Stomach (tissue), 9 donors: ENCODE data around the gene MARCHF5. TPM values are rescaled to one million over a fixed set of nuclear protein-coding genes. Genes with fewer than 3 reads are reported as not detected.

Source experiments
- DNase-seq, 2 donors: peaks; one replicate each; pipeline versions ENCODE4 v3.0.0 to v3.0.0-alpha.2; 2013 to 2019
- H3K27ac ChIP-seq, 5 donors: fragments of 200-600 bp in 4 of 5; sonication (generic) in 4 of 5; one replicate each; pipeline ENCODE4 v1.5.1; 2013 to 2019; ENCODE audit warnings: mild to moderate bottlenecking in 1 of 5, moderate library complexity in 1 of 5
- H3K27me3 ChIP-seq, 3 donors: fragments of 200-600 bp; sonication (generic); one replicate each; pipeline ENCODE4 v1.5.1; 2017 to 2019; ENCODE audit warnings: mixed run types in 1 of 3
- H3K36me3 ChIP-seq, 4 donors: fragments of 200-600 bp; sonication (generic); 1 replicate in 3 of 4; 2 replicates in 1 of 4; pipeline ENCODE4 v1.5.1; 2016 to 2019
- H3K4me1 ChIP-seq, 4 donors: fragments of 200-600 bp; sonication (generic); one replicate each; pipeline ENCODE4 v1.5.1; 2016 to 2019
- H3K4me3 ChIP-seq, 4 donors: fragments of 200-600 bp; sonication (generic) in 3 of 4; one replicate each; pipeline ENCODE4 v1.5.1; 2016 to 2019; ENCODE audit warnings: mild to moderate bottlenecking in 1 of 4
- H3K9me3 ChIP-seq, 4 donors: fragments of 200-600 bp; sonication (generic); one replicate each; pipeline ENCODE4 v1.5.1; 2016 to 2019
- EP300 ChIP-seq: sonication (generic); formaldehyde crosslinking; IDR thresholded peaks from one replicate; pipeline ENCODE4 v1.6.1; 2017; ENCODE audit warnings: antibody characterized with exemption
- POLR2A ChIP-seq, 4 donors: fragments of 450-650 bp; IDR thresholded peaks; one replicate each; pipeline ENCODE4 v1.6.1; 2016; ENCODE audit warnings: antibody characterized with exemption in 4 of 4, control low read depth in 2 of 4, mild to moderate bottlenecking in 1 of 4, moderate library complexity in 1 of 4
- POLR2AphosphoS5 ChIP-seq, 3 donors: sonication (generic); formaldehyde crosslinking; IDR thresholded peaks; one replicate each; pipeline ENCODE4 v1.6.1; 2016; ENCODE audit warnings: antibody characterized with exemption in 3 of 3
- WGBS, 5 donors: extraction: QIAGEN DNeasy Blood & Tissue Kit in 3 of 5; methylation state at CpG; one replicate each; pipeline versions ENCODE4 v1.1.5 to v1.1.7; 2013 to 2018; 5-methylcytosine and 5-hydroxymethylcytosine counted together
- intact Hi-C: fragments of 100-400 bp; cut with DNase I; formaldehyde crosslinking; loops from one replicate; pipeline ENCODE4 v1.15.1; 2023; ENCODE audit warnings: low total_unique reads
- polyA plus RNA-seq, 3 donors: library from polyadenylated mRNA; stranded (reverse); fragments of 200-250 nt; gene quantifications; one replicate each; pipeline ENCODE4 v1.2.3, GENCODE V29; 2013
- total RNA-seq, 5 donors: library from RNA; depleted of rRNA; stranded (reverse); fragments of >200 nt; gene quantifications; one replicate each; pipeline versions ENCODE4 v1.1.0 to v1.2.3, GENCODE V29; 2014 to 2016
- TF ChIP-seq, protein P1 (sequence below), 7 experiments: fragments of 450-650 bp in 4 of 7; fragments of 200-600 bp in 3 of 7; sonication (generic) in 3 of 7; IDR thresholded peaks; one replicate each; pipeline ENCODE4 v1.5.1; 2016 to 2019; ENCODE audit warnings: antibody characterized with exemption in 7 of 7, control low read depth in 2 of 7, mild to moderate bottlenecking in 1 of 7
- donor health status: healthy with polysubstance abuse.
- donor health status: Bipolar disorder and iron deficiency.
- donor health status: healthy.

MARCHF5 gene
- total and polyA plus RNA-seq, 8 donors, result 1.2 to 37.1 (median 11.0) TPM

DNA sequence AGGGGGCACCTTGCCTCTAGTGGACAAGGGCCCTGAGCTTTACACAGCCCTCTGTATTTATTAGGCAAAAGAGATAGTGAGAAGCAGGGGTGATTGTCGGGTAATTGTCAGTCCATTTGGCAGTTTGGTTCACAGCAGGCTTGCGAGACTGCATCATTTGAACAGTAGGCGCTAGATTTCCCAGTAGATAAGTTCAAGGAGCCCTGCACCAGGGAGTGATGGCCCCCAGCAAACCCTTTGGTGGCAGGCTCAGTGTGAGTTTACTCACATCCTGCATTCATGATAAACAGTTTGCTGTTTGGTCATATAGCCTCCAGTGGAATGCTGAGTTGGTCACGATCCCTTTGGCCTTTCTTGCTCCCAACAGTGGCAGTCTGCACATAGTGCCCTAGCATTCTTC, 59.4 kb downstream of the MARCHF5 start:
- DNase-seq, result no peak
- intact Hi-C loops, result no loop called here
- no peaks in the 10 kb centered on the region for H3K27me3 ChIP-seq
- H3K4me3 ChIP-seq, result no peak overlapping the region
- TF ChIP-seq EP300 (no peak), POLR2AphosphoS5 (IDR thresholded peaks at IDR 0.05) (no peak), POLR2A (IDR thresholded peaks at IDR 0.05) (no peak)
- TF ChIP-seq, protein P1, sequence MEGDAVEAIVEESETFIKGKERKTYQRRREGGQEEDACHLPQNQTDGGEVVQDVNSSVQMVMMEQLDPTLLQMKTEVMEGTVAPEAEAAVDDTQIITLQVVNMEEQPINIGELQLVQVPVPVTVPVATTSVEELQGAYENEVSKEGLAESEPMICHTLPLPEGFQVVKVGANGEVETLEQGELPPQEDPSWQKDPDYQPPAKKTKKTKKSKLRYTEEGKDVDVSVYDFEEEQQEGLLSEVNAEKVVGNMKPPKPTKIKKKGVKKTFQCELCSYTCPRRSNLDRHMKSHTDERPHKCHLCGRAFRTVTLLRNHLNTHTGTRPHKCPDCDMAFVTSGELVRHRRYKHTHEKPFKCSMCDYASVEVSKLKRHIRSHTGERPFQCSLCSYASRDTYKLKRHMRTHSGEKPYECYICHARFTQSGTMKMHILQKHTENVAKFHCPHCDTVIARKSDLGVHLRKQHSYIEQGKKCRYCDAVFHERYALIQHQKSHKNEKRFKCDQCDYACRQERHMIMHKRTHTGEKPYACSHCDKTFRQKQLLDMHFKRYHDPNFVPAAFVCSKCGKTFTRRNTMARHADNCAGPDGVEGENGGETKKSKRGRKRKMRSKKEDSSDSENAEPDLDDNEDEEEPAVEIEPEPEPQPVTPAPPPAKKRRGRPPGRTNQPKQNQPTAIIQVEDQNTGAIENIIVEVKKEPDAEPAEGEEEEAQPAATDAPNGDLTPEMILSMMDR (IDR thresholded peaks at IDR 0.05), result no peak
- no peaks in the 10 kb centered on the region for H3K9me3 ChIP-seq
- no peak overlapping the region for H3K27ac ChIP-seq
- peaks cover 16 to 45% (median 41%) of the 10 kb centered on the region in 4 donors for H3K36me3 ChIP-seq
- 90 to 94% (median 91%) methylated on average over 4 of the region's 4 CpGs for WGBS, 5 donors
- H3K4me1 ChIP-seq, result no peaks in the 10 kb centered on the region

DNA sequence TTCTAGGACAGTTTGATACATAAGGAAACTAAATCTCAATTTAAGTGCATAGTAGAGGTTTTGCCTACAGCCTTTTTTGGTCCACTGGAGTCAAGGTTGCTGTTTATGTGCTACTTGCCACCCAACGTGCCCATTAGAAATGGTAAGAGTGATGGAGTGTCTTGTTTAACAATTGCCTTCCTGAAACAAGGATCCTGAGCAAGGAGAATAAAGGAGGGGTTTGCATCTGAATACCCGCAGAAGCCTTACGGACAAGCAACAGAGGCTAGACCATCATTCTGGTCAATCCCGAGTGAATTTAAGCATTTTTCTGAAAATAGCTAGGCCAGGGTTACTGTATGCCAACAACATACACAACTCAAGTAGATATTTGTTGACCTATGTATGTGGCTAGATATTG, 63.6 kb downstream of the MARCHF5 start:
- H3K9me3 ChIP-seq, result no peaks in the 10 kb centered on the region
- H3K4me3 ChIP-seq, result no peak overlapping the region
- peaks cover 13 to 20% (median 19%) of the 10 kb centered on the region in 4 donors for H3K36me3 ChIP-seq
- WGBS, 5 donors, result 63 to 79% (median 69%) methylated on average over 4 of the region's 4 CpGs
- no peak for DNase-seq
- H3K27ac ChIP-seq, result no peak overlapping the region
- TF ChIP-seq EP300, result no peak
- TF ChIP-seq, protein P1 (IDR thresholded peaks at IDR 0.05), result no peak
- no peak for TF ChIP-seq POLR2AphosphoS5 (IDR thresholded peaks at IDR 0.05)
- TF ChIP-seq POLR2A (IDR thresholded peaks at IDR 0.05), result no peak
- H3K4me1 ChIP-seq, result no peaks in the 10 kb centered on the region
- no peaks in the 10 kb centered on the region for H3K27me3 ChIP-seq
- intact Hi-C loops, result no loop called here

DNA sequence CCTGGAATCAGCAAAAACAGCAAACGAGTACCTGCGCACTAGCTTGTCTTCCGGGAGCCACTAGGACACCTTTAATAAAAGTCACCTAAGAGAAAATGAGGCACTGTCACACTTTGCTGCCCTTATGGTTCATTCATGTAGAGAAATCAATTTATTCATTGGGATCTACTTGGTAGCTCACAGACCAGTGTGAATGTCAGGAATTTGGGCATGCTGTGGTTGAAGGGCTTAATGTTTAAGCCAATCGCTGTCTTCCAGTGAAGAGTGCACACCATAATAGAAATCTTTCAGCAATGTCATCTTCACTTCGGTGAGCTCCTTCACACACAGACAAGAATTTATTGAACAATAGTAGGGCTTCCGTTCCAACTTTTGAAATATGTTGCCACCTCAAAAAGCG, 65.1 kb downstream of the MARCHF5 start:
- no peak for DNase-seq
- H3K27ac ChIP-seq, result no peak overlapping the region
- WGBS, 5 donors, result 86 to 90% (median 88%) methylated on average over 7 of the region's 7 CpGs
- peaks cover 0 to 6% (median 5%) of the 10 kb centered on the region in 4 donors for H3K36me3 ChIP-seq
- intact Hi-C loops, result no loop called here
- H3K4me3 ChIP-seq, result no peak overlapping the region
- H3K4me1 ChIP-seq, result no peaks in the 10 kb centered on the region
- TF ChIP-seq EP300, result no peak
- no peak for TF ChIP-seq POLR2AphosphoS5 (IDR thresholded peaks at IDR 0.05)
- no peak for TF ChIP-seq POLR2A (IDR thresholded peaks at IDR 0.05)
- H3K9me3 ChIP-seq, result no peaks in the 10 kb centered on the region
- no peaks in the 10 kb centered on the region for H3K27me3 ChIP-seq

DNA sequence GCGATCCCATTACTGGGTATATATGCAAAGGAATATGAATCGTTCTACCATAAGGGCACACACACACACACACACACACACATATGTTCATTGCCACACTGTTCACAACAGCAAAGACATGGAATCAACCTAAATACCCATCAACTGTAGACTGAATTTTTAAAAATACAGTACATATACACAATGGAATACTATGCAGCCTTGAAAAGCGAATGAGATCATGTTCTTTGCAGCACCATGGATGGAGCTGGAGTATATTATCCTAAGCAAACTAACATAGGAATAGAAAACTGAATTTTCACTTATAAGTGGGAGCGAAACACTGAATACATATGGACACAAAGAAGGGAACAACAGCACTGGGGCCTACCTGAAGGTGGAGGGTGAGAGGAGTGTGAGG, 72.5 kb downstream of the MARCHF5 start:
- no peaks in the 10 kb centered on the region for H3K4me1 ChIP-seq
- H3K27me3 ChIP-seq, result no peaks in the 10 kb centered on the region
- H3K27ac ChIP-seq, result no peak overlapping the region
- H3K4me3 ChIP-seq, result no peak overlapping the region
- no peak for TF ChIP-seq EP300
- no peak for DNase-seq
- 91 to 98% (median 97%) methylated on average over 4 of the region's 4 CpGs for WGBS, 5 donors
- intact Hi-C loops, result no loop called here
- no peaks in the 10 kb centered on the region for H3K9me3 ChIP-seq
- H3K36me3 ChIP-seq, result no peaks in the 10 kb centered on the region

DNA sequence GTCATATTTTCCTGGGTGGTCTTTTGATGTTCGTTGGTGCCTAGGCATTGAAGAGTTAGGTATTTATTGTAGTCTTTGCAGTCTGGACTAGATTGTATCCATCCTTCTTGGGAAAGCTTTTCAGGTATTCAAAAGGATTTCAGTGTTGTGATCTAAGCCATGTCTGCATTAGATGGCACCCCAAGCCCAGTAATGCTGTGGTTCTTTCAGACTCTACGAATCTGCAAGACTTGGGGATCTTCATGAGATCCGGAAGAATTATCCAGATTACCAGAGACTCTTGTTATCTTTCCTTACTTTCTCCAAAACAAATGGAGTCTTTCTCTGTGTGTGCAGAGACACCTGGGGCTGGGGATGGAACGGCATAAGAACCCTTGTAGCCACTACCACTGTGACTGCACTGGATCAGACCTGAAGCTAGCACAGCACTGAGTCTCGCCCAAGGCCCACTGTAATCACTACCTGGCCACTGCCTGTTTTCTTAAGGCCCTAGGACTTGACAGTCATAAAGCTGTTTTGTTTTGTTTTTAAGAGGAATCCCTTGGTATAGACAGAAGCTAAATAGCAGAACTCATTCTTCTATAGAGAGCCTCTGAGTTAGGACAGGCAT, 75.5 kb downstream of the MARCHF5 start:
- WGBS, 5 donors, result 74 to 81% (median 75%) methylated on average over 5 of the region's 5 CpGs
- H3K36me3 ChIP-seq, result no peaks in the 10 kb centered on the region
- H3K9me3 ChIP-seq, result no peaks in the 10 kb centered on the region
- no peak overlapping the region for H3K27ac ChIP-seq
- H3K27me3 ChIP-seq, result no peaks in the 10 kb centered on the region
- no peak for DNase-seq
- no peak overlapping the region for H3K4me3 ChIP-seq
- intact Hi-C loops, result no loop called here
- no peaks in the 10 kb centered on the region for H3K4me1 ChIP-seq
- TF ChIP-seq EP300 (no peak), POLR2AphosphoS5 (IDR thresholded peaks at IDR 0.05) (no peak), POLR2A (IDR thresholded peaks at IDR 0.05) (no peak)
- TF ChIP-seq, protein P1 (IDR thresholded peaks at IDR 0.05), result no peak
